Mesenchymal stem cell (in vitro differentiated cells and primary cell): ENCODE data around the gene SH3PXD2A.

Experiments
- DNase-seq: peaks from one replicate; pipeline ENCODE4 v3.0.0-alpha.2; 2013
- H2AFZ ChIP-seq: one replicate; pipeline ENCODE4 v1.6.1; 2013; ENCODE audit warnings: low read depth, mild to moderate bottlenecking, control low read depth, inconsistent platforms, low read length, moderate library complexity
- H2AK5ac ChIP-seq: 2 replicates; pipeline ENCODE4 v1.6.1; 2013; ENCODE audit warnings: low read length, moderate library complexity, mild to moderate bottlenecking, inconsistent platforms; ENCODE audit not compliant: severe bottlenecking
- H2BK120ac ChIP-seq: one replicate; pipeline ENCODE4 v1.6.1; 2013; ENCODE audit warnings: low read depth, mild to moderate bottlenecking, inconsistent platforms, low read length, moderate library complexity
- H2BK12ac ChIP-seq, 2 experiments: one replicate each; pipeline ENCODE4 v1.6.1; 2013; ENCODE audit warnings: inconsistent platforms in 2 of 2, low read length in 2 of 2, mild to moderate bottlenecking in 2 of 2, moderate library complexity in 2 of 2, control low read depth in 1 of 2
- H2BK15ac ChIP-seq: one replicate; pipeline ENCODE4 v1.6.1; 2013; ENCODE audit warnings: mild to moderate bottlenecking, low read depth, inconsistent platforms; ENCODE audit not compliant: poor library complexity, severe bottlenecking
- H2BK5ac ChIP-seq: 2 replicates; pipeline ENCODE4 v1.6.1; 2013; ENCODE audit warnings: low read depth, mild to moderate bottlenecking, low read length, control low read depth, inconsistent platforms; ENCODE audit not compliant: poor library complexity, severe bottlenecking
- H3K14ac ChIP-seq, 2 experiments: one replicate each; pipeline ENCODE4 v1.6.1; 2013; ENCODE audit warnings: inconsistent platforms in 2 of 2, low read length in 2 of 2, control low read depth in 1 of 2, mild to moderate bottlenecking in 1 of 2, moderate library complexity in 1 of 2
- H3K18ac ChIP-seq, 2 experiments: one replicate each; pipeline ENCODE4 v1.6.1; 2013; ENCODE audit warnings: inconsistent platforms in 2 of 2, low read length in 2 of 2, control low read depth in 1 of 2, low read depth in 1 of 2, mild to moderate bottlenecking in 1 of 2
- H3K23ac ChIP-seq, 2 experiments: one replicate each; pipeline ENCODE4 v1.6.1; 2013; ENCODE audit warnings: inconsistent platforms in 2 of 2, low read length in 2 of 2, mild to moderate bottlenecking in 2 of 2, moderate library complexity in 2 of 2, control low read depth in 1 of 2
- H3K27ac ChIP-seq: 2 replicates; pipeline ENCODE4 v1.5.1; 2013; ENCODE audit warnings: mild to moderate bottlenecking, moderate library complexity, low read length, control low read depth, inconsistent platforms; ENCODE audit not compliant: poor library complexity, severe bottlenecking
- H3K27me3 ChIP-seq, 2 experiments: 2 replicates each; pipeline versions ENCODE4 v1.6.1 to v1.7.0; 2013; ENCODE audit warnings: low read length in 2 of 2, mild to moderate bottlenecking in 2 of 2, moderate library complexity in 2 of 2, control low read depth in 1 of 2, inconsistent platforms in 1 of 2; ENCODE audit not compliant: control insufficient read depth in 1 of 2, insufficient read depth in 1 of 2
- H3K36me3 ChIP-seq, 2 experiments: 2 replicates each; pipeline versions ENCODE4 v1.6.1 to v1.7.0; 2013; ENCODE audit warnings: low read length in 2 of 2, control low read depth in 1 of 2, inconsistent platforms in 1 of 2, low read depth in 1 of 2, mild to moderate bottlenecking in 1 of 2; ENCODE audit not compliant: insufficient read depth in 2 of 2, control insufficient read depth in 1 of 2
- H3K4ac ChIP-seq, 2 experiments: one replicate each; pipeline ENCODE4 v1.6.1; 2013; ENCODE audit warnings: inconsistent platforms in 2 of 2, low read length in 2 of 2, mild to moderate bottlenecking in 2 of 2, moderate library complexity in 2 of 2, control low read depth in 1 of 2, low read depth in 1 of 2
- H3K4me1 ChIP-seq: 2 replicates; pipeline ENCODE4 v1.6.1; 2013; ENCODE audit warnings: low read depth, low read length, control low read depth; ENCODE audit not compliant: control insufficient read depth, insufficient read depth
- H3K4me2 ChIP-seq: 2 replicates; pipeline ENCODE4 v1.6.1; 2013; ENCODE audit warnings: low read length, mild to moderate bottlenecking, inconsistent platforms; ENCODE audit not compliant: poor library complexity, severe bottlenecking
- H3K4me3 ChIP-seq, 2 experiments: 2 replicates each; pipeline versions ENCODE4 v1.5.1 to v1.7.0; 2013; ENCODE audit warnings: low read length in 2 of 2, mild to moderate bottlenecking in 2 of 2, control low read depth in 1 of 2, low read depth in 1 of 2; ENCODE audit not compliant: insufficient read depth in 1 of 2
- H3K79me1 ChIP-seq: replicated peaks from 2 replicates; pipeline ENCODE4 v1.6.1; 2013; ENCODE audit warnings: mild to moderate bottlenecking, control low read depth, low read length, inconsistent platforms; ENCODE audit not compliant: poor library complexity, severe bottlenecking
- H3K9ac ChIP-seq: 2 replicates; pipeline ENCODE4 v1.7.0; 2013; ENCODE audit warnings: mild to moderate bottlenecking, low read length, moderate library complexity
- H3K9me3 ChIP-seq: 2 replicates; pipeline ENCODE4 v1.7.0; 2013; ENCODE audit warnings: mild to moderate bottlenecking, low read length; ENCODE audit not compliant: control insufficient read depth
- H4K8ac ChIP-seq: one replicate; pipeline ENCODE4 v1.6.1; 2013; ENCODE audit warnings: inconsistent platforms, mild to moderate bottlenecking, low read length, moderate library complexity
- H4K91ac ChIP-seq: one replicate; pipeline ENCODE4 v1.6.1; 2013; ENCODE audit warnings: mild to moderate bottlenecking, low read length, inconsistent platforms
- WGBS: methylation state at CpG from one replicate; pipeline ENCODE4 v1.1.7; 2013; ENCODE audit warnings: mixed read lengths; 5-methylcytosine and 5-hydroxymethylcytosine counted together

The SH3PXD2A gene

GRCh38 chr10:103724074-103724473 lies 131.3 kb downstream of the SH3PXD2A start:
- H3K9ac ChIP-seq, result no peak overlapping the region
- no peak overlapping the region for H3K23ac ChIP-seq
- DNase-seq, result no peak
- no peak overlapping the region for H2BK12ac ChIP-seq
- H3K79me1 ChIP-seq, result no peaks in the 10 kb centered on the region
- H3K18ac ChIP-seq, result no peak overlapping the region
- 91% methylated on average over 7 of the region's 8 CpGs for WGBS
- no peak overlapping the region for H2BK5ac ChIP-seq
- no peak overlapping the region for H3K4ac ChIP-seq
- H4K8ac ChIP-seq, result no peak overlapping the region
- H4K91ac ChIP-seq, result no peak overlapping the region
- no peak overlapping the region for H3K14ac ChIP-seq
- H3K36me3 ChIP-seq, result peaks cover 0 to 36% of the 10 kb centered on the region in 2 experiments
- no peak overlapping the region for H3K27ac ChIP-seq
- no peak overlapping the region for H2BK15ac ChIP-seq
- no peak overlapping the region for H3K4me3 ChIP-seq
- no peak overlapping the region for H2AFZ ChIP-seq
- H3K4me2 ChIP-seq, result no peak overlapping the region
- H3K4me1 ChIP-seq, result peaks cover 5% of the 10 kb centered on the region
- peaks cover 0 to 9% of the 10 kb centered on the region in 2 experiments for H3K27me3 ChIP-seq
- no peak overlapping the region for H2AK5ac ChIP-seq
- no peaks in the 10 kb centered on the region for H3K9me3 ChIP-seq
- no peak overlapping the region for H2BK120ac ChIP-seq

DNA sequence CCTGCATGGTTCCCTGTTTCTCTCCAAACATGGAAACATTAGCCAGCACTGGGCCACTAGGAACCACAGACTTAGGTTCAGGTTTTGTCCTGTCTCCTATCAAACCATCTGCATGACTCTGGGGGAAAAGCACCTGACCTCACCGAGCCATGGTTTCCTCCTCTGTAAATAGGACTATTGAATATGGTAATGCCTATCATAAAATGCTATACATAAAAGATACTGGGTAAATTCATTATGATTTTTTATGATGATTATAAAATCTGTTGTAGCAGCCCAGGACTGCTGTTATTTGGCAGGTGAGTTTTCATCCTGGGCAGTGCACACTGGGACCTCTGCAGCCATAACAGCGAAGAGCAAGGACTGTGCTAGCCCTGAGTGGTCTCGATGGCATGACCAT lies 131.8 kb downstream of the SH3PXD2A start:
- H3K4me1 ChIP-seq, result peaks cover 5% of the 10 kb centered on the region
- peaks cover 0 to 9% of the 10 kb centered on the region in 2 experiments for H3K27me3 ChIP-seq
- H2BK5ac ChIP-seq, result no peak overlapping the region
- no peak overlapping the region for H2AFZ ChIP-seq
- H4K8ac ChIP-seq, result no peak overlapping the region
- H2AK5ac ChIP-seq, result no peak overlapping the region
- H3K23ac ChIP-seq, result no peak overlapping the region
- H3K14ac ChIP-seq, result no peak overlapping the region
- H3K36me3 ChIP-seq, result peaks cover 0 to 40% of the 10 kb centered on the region in 2 experiments
- no peak overlapping the region for H3K18ac ChIP-seq
- no peak overlapping the region for H2BK15ac ChIP-seq
- no peak overlapping the region for H3K4me3 ChIP-seq
- H2BK12ac ChIP-seq, result no peak overlapping the region
- no peak overlapping the region for H2BK120ac ChIP-seq
- no peak overlapping the region for H3K27ac ChIP-seq
- no peak overlapping the region for H3K4ac ChIP-seq
- H4K91ac ChIP-seq, result no peak overlapping the region
- no peak overlapping the region for H3K4me2 ChIP-seq
- 95% methylated on average over 2 of the region's 3 CpGs for WGBS
- H3K79me1 ChIP-seq, result no peaks in the 10 kb centered on the region
- no peak for DNase-seq
- H3K9ac ChIP-seq, result no peak overlapping the region
- H3K9me3 ChIP-seq, result no peaks in the 10 kb centered on the region

DNA sequence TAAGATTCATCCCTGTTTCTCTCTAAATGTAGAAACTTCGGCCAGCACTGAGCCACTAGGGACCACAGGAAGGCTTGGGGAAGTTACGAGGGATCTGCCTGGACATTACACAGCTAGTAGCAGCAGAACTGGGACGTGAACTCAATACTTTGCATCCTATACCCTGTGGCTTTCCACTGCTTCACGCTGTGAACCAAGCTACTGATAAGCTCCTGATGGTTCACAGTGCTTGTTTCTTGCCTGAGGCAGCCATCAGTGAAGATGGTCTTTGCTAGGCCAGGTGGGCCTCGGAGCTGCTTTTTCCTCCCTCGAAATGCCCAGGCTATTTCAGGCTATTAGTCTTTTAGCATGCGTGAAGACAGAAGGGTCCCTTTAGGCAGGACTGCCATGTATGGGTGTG lies 132.7 kb downstream of the SH3PXD2A start:
- Histone ChIP-seq H3K36me3 (peaks cover 0 to 36% of the 10 kb centered on the region in 2 experiments), H3K4ac (no peak overlapping the region), H3K4me1 (peaks cover 5% of the 10 kb centered on the region), H3K9me3 (no peaks in the 10 kb centered on the region), H2BK5ac (no peak overlapping the region), H3K4me3 (no peak overlapping the region), H2AFZ (no peak overlapping the region), H2BK15ac (no peak overlapping the region), H2BK120ac (no peak overlapping the region), H3K27ac (no peak overlapping the region), H2AK5ac (no peak overlapping the region), H3K79me1 (no peaks in the 10 kb centered on the region), H3K9ac (no peak overlapping the region), H3K27me3 (peaks cover 0 to 9% of the 10 kb centered on the region in 2 experiments), H3K18ac (no peak overlapping the region), H4K91ac (no peak overlapping the region), H3K4me2 (no peak overlapping the region), H4K8ac (no peak overlapping the region), H2BK12ac (no peak overlapping the region), H3K23ac (no peak overlapping the region), H3K14ac (no peak overlapping the region)
- DNase-seq, result no peak
- WGBS, result 92% methylated on average over 7 of the region's 7 CpGs

GRCh38 chr10:103720964-103721335 lies 134.4 kb downstream of the SH3PXD2A start:
- Histone ChIP-seq H4K8ac (peak overlapping the region; percentile 76), H3K79me1 (no peaks in the 10 kb centered on the region), H3K27ac (no peak overlapping the region), H3K36me3 (peaks cover 0 to 36% of the 10 kb centered on the region in 2 experiments), H3K9me3 (no peaks in the 10 kb centered on the region), H3K14ac (peak overlapping the region in 1 of 2 experiments; percentile 31), H2BK5ac (no peak overlapping the region), H3K4me2 (no peak overlapping the region), H2BK120ac (no peak overlapping the region), H3K27me3 (peaks cover 0 to 9% of the 10 kb centered on the region in 2 experiments), H2BK12ac (peak overlapping the region in 1 of 2 experiments; percentile 61), H3K4ac (peak overlapping the region in 1 of 2 experiments; percentile 55), H2AFZ (no peak overlapping the region), H3K18ac (peak overlapping the region in 1 of 2 experiments; percentile 61), H4K91ac (no peak overlapping the region), H3K4me3 (no peak overlapping the region), H3K23ac (no peak overlapping the region), H2BK15ac (no peak overlapping the region), H3K4me1 (peaks cover 6% of the 10 kb centered on the region), H3K9ac (no peak overlapping the region), H2AK5ac (no peak overlapping the region)
- DNase-seq, result no peak
- WGBS, result 71% methylated on average over 6 of the region's 6 CpGs
